Gastroesophageal sphincter (tissue), 3 donors: ENCODE results near the gene DPEP2.

ENCODE experiments used
- CTCF ChIP-seq, 4 experiments: fragments of 200-600 bp in 2 of 4; fragments of 450-650 bp in 2 of 4; sonication (generic) in 1 of 4; IDR thresholded peaks; one replicate each; pipeline ENCODE4 v1.5.1; 2017 to 2019; ENCODE audit warnings: antibody characterized with exemption in 4 of 4, mild to moderate bottlenecking in 2 of 4, moderate library complexity in 2 of 4
- POLR2A ChIP-seq, 2 donors: fragments of 450-650 bp; IDR thresholded peaks; one replicate each; pipeline ENCODE4 v1.6.1; 2017; ENCODE audit warnings: antibody characterized with exemption in 2 of 2, mild to moderate bottlenecking in 2 of 2, moderate library complexity in 1 of 2

GRCh38 chr16:67943619-67944504 is 55.4 kb downstream of the DPEP2 start, which contains the start of gene LCAT:
- TF ChIP-seq CTCF (IDR thresholded peaks at IDR 0.05) (no peak), POLR2A (IDR thresholded peaks at IDR 0.05) (no peak)
